Transverse colon (tissue), 4 donors: ENCODE data around the gene HSPB1. TPM values are rescaled to one million over a fixed set of nuclear protein-coding genes. Genes with fewer than 3 reads are reported as not detected.

Source experiments
- DNase-seq: peaks from one replicate; pipeline ENCODE4 v3.0.0-alpha.2; 2019
- H3K27ac ChIP-seq, 4 donors: fragments of 200-600 bp; sonication (generic); 2 replicates each; pipeline ENCODE4 v1.5.1; 2016 to 2018; ENCODE audit warnings: inconsistent platforms in 4 of 4
- H3K27me3 ChIP-seq: fragments of 200-600 bp; sonication (generic); 2 replicates; pipeline ENCODE4 v1.5.1; 2017; ENCODE audit warnings: inconsistent platforms
- H3K36me3 ChIP-seq, 4 donors: fragments of 200-600 bp; sonication (generic); 2 replicates each; pipeline ENCODE4 v1.5.1; 2017 to 2019; ENCODE audit warnings: inconsistent platforms in 4 of 4
- H3K4me1 ChIP-seq, 4 donors: fragments of 200-600 bp; sonication (generic); 2 replicates each; pipeline ENCODE4 v1.5.1; 2017 to 2020; ENCODE audit warnings: inconsistent platforms in 4 of 4
- H3K4me3 ChIP-seq, 4 donors: fragments of 200-600 bp; sonication (generic); 1 replicate in 1 of 4; 2 replicates in 3 of 4; pipeline versions ENCODE4 v1.5.1 to v1.6.1; 2017 to 2019; ENCODE audit warnings: inconsistent platforms in 4 of 4
- H3K9me3 ChIP-seq, 2 donors: fragments of 200-600 bp; sonication (generic); 2 replicates each; pipeline ENCODE4 v1.5.1; 2017 to 2019; ENCODE audit warnings: inconsistent platforms in 2 of 2
- CTCF ChIP-seq, 5 experiments: fragments of 200-600 bp in 3 of 5; fragments of 450-650 bp in 2 of 5; sonication (generic) in 3 of 5; IDR thresholded peaks; 1 replicate in 2 of 5; 2 replicates in 3 of 5; pipeline ENCODE4 v1.5.1; 2016 to 2017; ENCODE audit warnings: antibody characterized with exemption in 5 of 5, inconsistent platforms in 3 of 5, mild to moderate bottlenecking in 2 of 5, moderate library complexity in 1 of 5
- EP300 ChIP-seq: sonication (generic); formaldehyde crosslinking; IDR thresholded peaks from one replicate; pipeline ENCODE4 v1.6.1; 2017; ENCODE audit warnings: antibody characterized with exemption, low read depth
- POLR2A ChIP-seq: fragments of 450-650 bp; IDR thresholded peaks from one replicate; pipeline ENCODE4 v1.6.1; 2016; ENCODE audit warnings: antibody characterized with exemption, mild to moderate bottlenecking, moderate library complexity
- POLR2AphosphoS5 ChIP-seq, 3 donors: sonication (generic); formaldehyde crosslinking; IDR thresholded peaks; one replicate each; pipeline ENCODE4 v1.6.1; 2016; ENCODE audit warnings: antibody characterized with exemption in 3 of 3
- WGBS, 2 donors: methylation state at CpG; one replicate each; pipeline ENCODE4 v1.1.5; 2018; ENCODE audit warnings: low coverage in 1 of 2; 5-methylcytosine and 5-hydroxymethylcytosine counted together
- in situ Hi-C, 4 donors: fragments of 200-750 bp; cut with MboI; loops; one replicate each; pipeline versions ENCODE4 v1.15.0 to v1.15.1; 2017; ENCODE audit warnings: low sequenced_read_pairs in 3 of 4, low pct_ligation_motif_present in 1 of 4, low pct_unique_long_range_greater_than_20kb in 1 of 4
- intact Hi-C: fragments of 100-400 bp; cut with DNase I; formaldehyde crosslinking; loops from one replicate; pipeline ENCODE4 v1.15.1; 2023; ENCODE audit warnings: low total_unique reads
- total RNA-seq, 4 donors: library from RNA; depleted of rRNA; stranded (reverse); fragments of >200 nt; gene quantifications; one replicate each; pipeline ENCODE4 v1.1.0, GENCODE V29; 2016

The HSPB1 gene
- total RNA-seq, 4 donors from 2014 or later = 387 to 1,086 (median 519) TPM

- 100% methylated on average over 1 of the region's 1 CpG; no CpG with 5 or more reads in 1 of the 2 donors for WGBS, 2 donors
- intact Hi-C loops = no loop called here
- H3K36me3 ChIP-seq = no peaks in the 10 kb centered on the region
Measured at GRCh38 chr7:76278540-76278939, 23.9 kb upstream of the HSPB1 start.

GRCh38 chr7:76280408-76280807, 22.1 kb upstream of the HSPB1 start:
- Histone ChIP-seq H3K9me3 (no peaks in the 10 kb centered on the region), H3K36me3 (no peaks in the 10 kb centered on the region), H3K4me3 (no peak overlapping the region), H3K27me3 (peaks cover 79% of the 10 kb centered on the region), H3K27ac (no peak overlapping the region), H3K4me1 (peaks cover 5 to 28% (median 17%) of the 10 kb centered on the region in 4 donors)
- in situ Hi-C loops (no loop called here), intact Hi-C loops (no loop called here)
- TF ChIP-seq POLR2AphosphoS5 (IDR thresholded peaks at IDR 0.05) (no peak), EP300 (no peak), POLR2A (no peak), CTCF (IDR thresholded peaks at IDR 0.05) (no peak)
- WGBS, 2 donors = 40% methylated on average over 20 of the region's 25 CpGs; no CpG with 5 or more reads in 1 of the 2 donors
- no peak for DNase-seq

More at GRCh38 chr7:76278540-76278939, 23.9 kb upstream of the HSPB1 start:
- H3K4me3 ChIP-seq = no peak overlapping the region
- no peaks in the 10 kb centered on the region for H3K9me3 ChIP-seq
- no peak overlapping the region for H3K27ac ChIP-seq
- in situ Hi-C loops = no loop called here
- H3K4me1 ChIP-seq = peaks cover 5 to 28% (median 17%) of the 10 kb centered on the region in 4 donors
- DNase-seq = no peak
- peaks cover 69% of the 10 kb centered on the region for H3K27me3 ChIP-seq
- TF ChIP-seq POLR2A (no peak), POLR2AphosphoS5 (IDR thresholded peaks at IDR 0.05) (no peak), CTCF (IDR thresholded peaks at IDR 0.05) (no peak), EP300 (no peak)

GRCh38 chr7:76281006-76281705, 21.3 kb upstream of the HSPB1 start:
- H3K4me3 ChIP-seq = peak overlapping the region in 3 of 4 donors; percentile 19 to 52 (median 49)
- in situ Hi-C loops (no loop called here), intact Hi-C loops (no loop called here)

More at GRCh38 chr7:76281006-76281705, 21.3 kb upstream of the HSPB1 start:
- Histone ChIP-seq H3K36me3 (no peaks in the 10 kb centered on the region), H3K9me3 (no peaks in the 10 kb centered on the region), H3K4me1 (peaks cover 5 to 28% (median 17%) of the 10 kb centered on the region in 4 donors), H3K27ac (no peak overlapping the region), H3K27me3 (peaks cover 81% of the 10 kb centered on the region)
- DNase-seq = no peak
- WGBS, 2 donors = 3 to 69% methylated on average over 2 to 63 of the region's 63 CpGs
- no peak for TF ChIP-seq POLR2AphosphoS5 (IDR thresholded peaks at IDR 0.05)
- TF ChIP-seq EP300 = no peak
- no peak for TF ChIP-seq POLR2A
- no peak for TF ChIP-seq CTCF (IDR thresholded peaks at IDR 0.05)
